Measurements from ENCODE around the gene CALML6.

The CALML6 gene

GRCh38 chr1:1889847-1890505 is 25.1 kb upstream of the CALML6 start (continued):
- TF ChIP-seq PRDM4 (tag by site-specific recombination; IDR thresholded peaks at IDR 0.05) (0 out of 2 replicates have a peak, but pooled peaks have one; percentile 15), KLF1 (tag by site-specific recombination; IDR thresholded peaks at IDR 0.05) (0 out of 2 replicates have a peak, but pooled peaks have one; percentile 27), ZNF280C (tag by site-specific recombination; IDR thresholded peaks at IDR 0.05) (no peak), TCF7L2 (IDR thresholded peaks at IDR 0.05; ENCODE audit: borderline replicate concordance, low read depth, low read length) (0 out of 2 replicates have a peak, but pooled peaks have one; percentile 30), YY2 (tag by site-specific recombination; IDR thresholded peaks at IDR 0.05) (0 out of 2 replicates have a peak, but pooled peaks have one; percentile 41), ZNF16 (tag by site-specific recombination; IDR thresholded peaks at IDR 0.05; ENCODE audit: low read depth) (no peak), KLF8 (tag by site-specific recombination; IDR thresholded peaks at IDR 0.05) (peak; percentile 56; the same call in 1 of the 2 replicates), KLF16 (tag by site-specific recombination; IDR thresholded peaks at IDR 0.05) (peak; percentile 40; the same call in 1 of the 2 replicates), ZNF350 (tag by site-specific recombination; IDR thresholded peaks at IDR 0.05) (no peak), ZSCAN30 (tag by site-specific recombination; IDR thresholded peaks at IDR 0.05) (0 out of 2 replicates have a peak, but pooled peaks have one; percentile 28), RBAK (tag by site-specific recombination; IDR thresholded peaks at IDR 0.05) (no peak), HOXC10 (CRISPR knock-in tag; IDR thresholded peaks at IDR 0.05) (no peak), ZNF335 (tag by site-specific recombination; conservative IDR thresholded peaks at IDR 0.05) (peak; percentile 84), ZNF561 (tag by site-specific recombination; IDR thresholded peaks at IDR 0.05; ENCODE audit: borderline replicate concordance) (peak; percentile 61; the same call in 1 of the 2 replicates), PRDM10 (tag by site-specific recombination; IDR thresholded peaks at IDR 0.05) (peak; percentile 66; the same call in 1 of the 2 replicates)
- TF ChIP-seq, protein P1, sequence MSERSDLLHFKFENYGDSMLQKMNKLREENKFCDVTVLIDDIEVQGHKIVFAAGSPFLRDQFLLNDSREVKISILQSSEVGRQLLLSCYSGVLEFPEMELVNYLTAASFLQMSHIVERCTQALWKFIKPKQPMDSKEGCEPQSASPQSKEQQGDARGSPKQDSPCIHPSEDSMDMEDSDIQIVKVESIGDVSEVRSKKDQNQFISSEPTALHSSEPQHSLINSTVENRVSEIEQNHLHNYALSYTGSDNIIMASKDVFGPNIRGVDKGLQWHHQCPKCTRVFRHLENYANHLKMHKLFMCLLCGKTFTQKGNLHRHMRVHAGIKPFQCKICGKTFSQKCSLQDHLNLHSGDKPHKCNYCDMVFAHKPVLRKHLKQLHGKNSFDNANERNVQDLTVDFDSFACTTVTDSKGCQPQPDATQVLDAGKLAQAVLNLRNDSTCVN (tag by site-specific recombination; optimal IDR thresholded peaks at IDR 0.05) = peak; percentile 94
- TF ChIP-seq, protein P2, sequence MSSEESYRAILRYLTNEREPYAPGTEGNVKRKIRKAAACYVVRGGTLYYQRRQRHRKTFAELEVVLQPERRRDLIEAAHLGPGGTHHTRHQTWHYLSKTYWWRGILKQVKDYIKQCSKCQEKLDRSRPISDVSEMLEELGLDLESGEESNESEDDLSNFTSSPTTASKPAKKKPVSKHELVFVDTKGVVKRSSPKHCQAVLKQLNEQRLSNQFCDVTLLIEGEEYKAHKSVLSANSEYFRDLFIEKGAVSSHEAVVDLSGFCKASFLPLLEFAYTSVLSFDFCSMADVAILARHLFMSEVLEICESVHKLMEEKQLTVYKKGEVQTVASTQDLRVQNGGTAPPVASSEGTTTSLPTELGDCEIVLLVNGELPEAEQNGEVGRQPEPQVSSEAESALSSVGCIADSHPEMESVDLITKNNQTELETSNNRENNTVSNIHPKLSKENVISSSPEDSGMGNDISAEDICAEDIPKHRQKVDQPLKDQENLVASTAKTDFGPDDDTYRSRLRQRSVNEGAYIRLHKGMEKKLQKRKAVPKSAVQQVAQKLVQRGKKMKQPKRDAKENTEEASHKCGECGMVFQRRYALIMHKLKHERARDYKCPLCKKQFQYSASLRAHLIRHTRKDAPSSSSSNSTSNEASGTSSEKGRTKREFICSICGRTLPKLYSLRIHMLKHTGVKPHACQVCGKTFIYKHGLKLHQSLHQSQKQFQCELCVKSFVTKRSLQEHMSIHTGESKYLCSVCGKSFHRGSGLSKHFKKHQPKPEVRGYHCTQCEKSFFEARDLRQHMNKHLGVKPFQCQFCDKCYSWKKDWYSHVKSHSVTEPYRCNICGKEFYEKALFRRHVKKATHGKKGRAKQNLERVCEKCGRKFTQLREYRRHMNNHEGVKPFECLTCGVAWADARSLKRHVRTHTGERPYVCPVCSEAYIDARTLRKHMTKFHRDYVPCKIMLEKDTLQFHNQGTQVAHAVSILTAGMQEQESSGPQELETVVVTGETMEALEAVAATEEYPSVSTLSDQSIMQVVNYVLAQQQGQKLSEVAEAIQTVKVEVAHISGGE (tag by site-specific recombination; conservative IDR thresholded peaks at IDR 0.05; ENCODE audit: low read depth) = peak; percentile 38; the same call in 1 of the 2 replicates
- TF ChIP-seq, protein P3, sequence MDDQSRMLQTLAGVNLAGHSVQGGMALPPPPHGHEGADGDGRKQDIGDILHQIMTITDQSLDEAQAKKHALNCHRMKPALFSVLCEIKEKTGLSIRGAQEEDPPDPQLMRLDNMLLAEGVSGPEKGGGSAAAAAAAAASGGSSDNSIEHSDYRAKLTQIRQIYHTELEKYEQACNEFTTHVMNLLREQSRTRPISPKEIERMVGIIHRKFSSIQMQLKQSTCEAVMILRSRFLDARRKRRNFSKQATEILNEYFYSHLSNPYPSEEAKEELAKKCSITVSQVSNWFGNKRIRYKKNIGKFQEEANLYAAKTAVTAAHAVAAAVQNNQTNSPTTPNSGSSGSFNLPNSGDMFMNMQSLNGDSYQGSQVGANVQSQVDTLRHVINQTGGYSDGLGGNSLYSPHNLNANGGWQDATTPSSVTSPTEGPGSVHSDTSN (CRISPR knock-in tag; IDR thresholded peaks at IDR 0.05) = no peak
